Upper lobe of left lung (tissue), 6 donors: ENCODE measurements around the gene TRIM14. TPM values are rescaled to one million over a fixed set of nuclear protein-coding genes. Genes with fewer than 3 reads are reported as not detected.

Experiments used
- ATAC-seq, 2 donors: fragments of 200-7000 bp; cut with Tn5 transposase; one replicate each; pipeline ENCODE4 v1.9.1; 2022; ENCODE audit warnings: mild to moderate bottlenecking in 2 of 2, moderate library complexity in 2 of 2; ENCODE audit not compliant: low FRiP score in 2 of 2
- DNase-seq, 2 donors: peaks; one replicate each; pipeline ENCODE4 v3.0.0-alpha.2; 2019 to 2020
- H3K27ac ChIP-seq, 4 donors: fragments of 200-600 bp; sonication (generic); one replicate each; pipeline ENCODE4 v1.5.1; 2016 to 2019
- H3K27me3 ChIP-seq, 4 donors: fragments of 200-600 bp; sonication (generic); one replicate each; pipeline ENCODE4 v1.5.1; 2017 to 2019
- H3K36me3 ChIP-seq, 4 donors: fragments of 200-600 bp; sonication (generic); one replicate each; pipeline ENCODE4 v1.5.1; 2016 to 2019
- H3K4me1 ChIP-seq, 4 donors: fragments of 200-600 bp; sonication (generic); one replicate each; pipeline ENCODE4 v1.5.1; 2018 to 2019
- H3K4me3 ChIP-seq, 4 donors: fragments of 200-600 bp; sonication (generic); one replicate each; pipeline ENCODE4 v1.5.1; 2017 to 2019; ENCODE audit warnings: mild to moderate bottlenecking in 2 of 4, moderate library complexity in 1 of 4
- H3K9me3 ChIP-seq, 4 donors: fragments of 200-600 bp; sonication (generic); one replicate each; pipeline ENCODE4 v1.5.1; 2018 to 2019
- CTCF ChIP-seq, 6 experiments: fragments of 450-650 bp in 4 of 6; fragments of 200-600 bp in 2 of 6; sonication (generic) in 2 of 6; IDR thresholded peaks; one replicate each; pipeline ENCODE4 v1.5.1; 2016 to 2019; ENCODE audit warnings: antibody characterized with exemption in 6 of 6
- EP300 ChIP-seq, 4 donors: sonication (generic); formaldehyde crosslinking; IDR thresholded peaks; one replicate each; pipeline ENCODE4 v1.5.1; 2017; ENCODE audit warnings: antibody characterized with exemption in 4 of 4, control low read depth in 2 of 4
- POLR2A ChIP-seq, 4 donors: fragments of 450-650 bp; IDR thresholded peaks; one replicate each; pipeline ENCODE4 v1.5.1; 2016 to 2017; ENCODE audit warnings: antibody characterized with exemption in 4 of 4, mild to moderate bottlenecking in 2 of 4
- POLR2AphosphoS5 ChIP-seq, 2 donors: sonication (generic); formaldehyde crosslinking; IDR thresholded peaks; one replicate each; pipeline ENCODE4 v1.5.1; 2017; ENCODE audit warnings: antibody characterized with exemption in 2 of 2
- WGBS, 2 donors: methylation state at CpG; one replicate each; pipeline ENCODE4 v1.1.5; 2017 to 2018; 5-methylcytosine and 5-hydroxymethylcytosine counted together
- total RNA-seq, 6 donors: library from RNA; depleted of rRNA in 4 of 6; stranded (reverse); fragments of >200 nt in 4 of 6; gene quantifications; one replicate each; pipeline versions ENCODE4 v1.1.0 to v1.2.1, GENCODE V29; 2016 to 2021
- donor health status: DM: no; HTN: no; CAD: no; lungs with moderate emphysema.
- donor health status: DM: no; HTN: yes; CAD: no; lungs with severe emphysema.

Gene TRIM14
- total RNA-seq, 6 donors from 2014 or later: 28.6 to 52.1 (median 46.2) TPM

- Histone ChIP-seq H3K27me3 (no peaks in the 10 kb centered on the region), H3K9me3 (no peaks in the 10 kb centered on the region), H3K27ac (no peak overlapping the region), H3K4me3 (no peak overlapping the region), H3K4me1 (peaks cover 0 to 7% (median 4%) of the 10 kb centered on the region in 4 donors), H3K36me3 (peaks cover 0 to 14% (median 7%) of the 10 kb centered on the region in 4 donors)
- TF ChIP-seq POLR2A (IDR thresholded peaks at IDR 0.05): no peak
- TF ChIP-seq POLR2AphosphoS5 (IDR thresholded peaks at IDR 0.05): no peak
- no peak for TF ChIP-seq EP300 (IDR thresholded peaks at IDR 0.05)
- TF ChIP-seq CTCF (IDR thresholded peaks at IDR 0.05): no peak
- DNase-seq (no peak), ATAC-seq (no peak)
- WGBS, 2 donors: 86 to 94% methylated on average over 7 of the region's 7 CpGs
Observed at GRCh38 chr9:98135938-98136337, 16.9 kb upstream of the TRIM14 start.

- no peak for ATAC-seq
- H3K36me3 ChIP-seq: peaks cover 0 to 17% (median 7%) of the 10 kb centered on the region in 4 donors
- TF ChIP-seq EP300 (IDR thresholded peaks at IDR 0.05): no peak
- no peak for TF ChIP-seq CTCF (IDR thresholded peaks at IDR 0.05)
- TF ChIP-seq POLR2A (IDR thresholded peaks at IDR 0.05): no peak
- TF ChIP-seq POLR2AphosphoS5 (IDR thresholded peaks at IDR 0.05): no peak
- H3K4me1 ChIP-seq: peaks cover 0 to 7% (median 4%) of the 10 kb centered on the region in 4 donors
- no peak overlapping the region for H3K4me3 ChIP-seq
- 55 to 63% methylated on average over 4 of the region's 4 CpGs for WGBS, 2 donors
- no peaks in the 10 kb centered on the region for H3K27me3 ChIP-seq
- no peaks in the 10 kb centered on the region for H3K9me3 ChIP-seq
- DNase-seq: no peak
- H3K27ac ChIP-seq: no peak overlapping the region
Observed at GRCh38 chr9:98135558-98135934, 16.5 kb upstream of the TRIM14 start.

- peaks cover 0 to 19% (median 7%) of the 10 kb centered on the region in 4 donors for H3K36me3 ChIP-seq
- ATAC-seq: peak in 1 of 2 donors; percentile 44
- no peaks in the 10 kb centered on the region for H3K27me3 ChIP-seq
- H3K4me3 ChIP-seq: no peak overlapping the region
- TF ChIP-seq CTCF (IDR thresholded peaks at IDR 0.05): no peak
- no peaks in the 10 kb centered on the region for H3K9me3 ChIP-seq
- peaks cover 0 to 7% (median 4%) of the 10 kb centered on the region in 4 donors for H3K4me1 ChIP-seq
- no peak overlapping the region for H3K27ac ChIP-seq
- WGBS, 2 donors: 89 to 99% methylated on average over 8 to 11 of the region's 12 CpGs
- peak in 1 of 2 donors; percentile 21 for DNase-seq
Observed at GRCh38 chr9:98134702-98135557, 15.9 kb upstream of the TRIM14 start.

GRCh38 chr9:98132806-98133631 lies 14.0 kb upstream of the TRIM14 start:
- 79 to 88% methylated on average over 9 to 13 of the region's 14 CpGs for WGBS, 2 donors
- H3K9me3 ChIP-seq: no peaks in the 10 kb centered on the region

More at GRCh38 chr9:98132806-98133631, 14.0 kb upstream of the TRIM14 start:
- Histone ChIP-seq H3K27me3 (no peaks in the 10 kb centered on the region), H3K36me3 (peaks cover 0 to 24% (median 10%) of the 10 kb centered on the region in 4 donors), H3K27ac (no peak overlapping the region), H3K4me1 (peaks cover 0 to 6% (median 0%) of the 10 kb centered on the region in 4 donors), H3K4me3 (no peak overlapping the region)
- DNase-seq (peak in 1 of 2 donors; percentile 17), ATAC-seq (no peak)
- TF ChIP-seq POLR2AphosphoS5 (IDR thresholded peaks at IDR 0.05) (no peak), POLR2A (IDR thresholded peaks at IDR 0.05) (no peak), EP300 (IDR thresholded peaks at IDR 0.05) (no peak), CTCF (IDR thresholded peaks at IDR 0.05) (no peak)
